ENCODE data around the gene SPAG5. TPM values are rescaled to one million over a fixed set of nuclear protein-coding genes. Genes with fewer than 3 reads are reported as not detected.

Gene SPAG5
- 81.9 and 83.1 TPM in 2 replicates for total RNA-seq

- H3K27ac Mint-ChIP-seq: peak within 1 kb of the TSS; percentile 98
- H3K4me3 Mint-ChIP-seq: peak within 1 kb of the TSS; percentile 96
- H3K9me3 Mint-ChIP-seq: no peaks in the 10 kb centered on the region
- no peaks in the 10 kb centered on the region for H3K27me3 Mint-ChIP-seq (ENCODE audit: insufficient read depth)
- intact Hi-C loops (cut with micrococcal nuclease): loop anchor here (1.0 to 5.0 kb wide), 12 partner anchors 14 to 353 kb away; partner anchors contain the start of genes BLTP2, IFT20, PHF12 and PIGS
- H3K4me1 Mint-ChIP-seq (ENCODE audit: low read depth): peaks cover 26% of the 10 kb centered on the region
- peaks cover 7% of the 10 kb centered on the region for H3K36me3 Mint-ChIP-seq (ENCODE audit: low read depth)
- peak; percentile 96 for DNase-seq (ENCODE audit: low spot score)
Observed at GRCh38 chr17:28598799-28599310, at the start of gene SPAG5. TSS of gene SPAG5 (minus strand) at chr17:28599025. CDS start at chr17:28598946, 79 bp downstream.

GRCh38 chr17:28646039-28646754, 47.4 kb upstream of the SPAG5 start:
- H3K9me3 Mint-ChIP-seq: no peaks in the 10 kb centered on the region
- H3K27me3 Mint-ChIP-seq (ENCODE audit: insufficient read depth): no peaks in the 10 kb centered on the region
- intact Hi-C loops (cut with micrococcal nuclease): loop anchor here (10.0 kb wide), 1 partner anchor 279 kb away; no protein-coding TSS in a partner anchor
- H3K27ac Mint-ChIP-seq: peak overlapping the region; percentile 56
- peaks cover 25% of the 10 kb centered on the region for H3K36me3 Mint-ChIP-seq (ENCODE audit: low read depth)
- H3K4me1 Mint-ChIP-seq (ENCODE audit: low read depth): peaks cover 33% of the 10 kb centered on the region
- H3K4me3 Mint-ChIP-seq: peak overlapping the region; percentile 91
- no peak for DNase-seq (ENCODE audit: low spot score)

GRCh38 chr17:28645576-28645939, 46.7 kb upstream of the SPAG5 start:
- no peak for DNase-seq (ENCODE audit: low spot score)
- Mint-ChIP-seq H3K4me1 (ENCODE audit: low read depth) (peaks cover 33% of the 10 kb centered on the region), H3K9me3 (no peaks in the 10 kb centered on the region), H3K27me3 (ENCODE audit: insufficient read depth) (no peaks in the 10 kb centered on the region), H3K27ac (peak overlapping the region; percentile 56), H3K4me3 (peak overlapping the region; percentile 91), H3K36me3 (ENCODE audit: low read depth) (peaks cover 25% of the 10 kb centered on the region)
- intact Hi-C loops (cut with micrococcal nuclease): loop anchor here (1.0 to 10.0 kb wide), 7 partner anchors 17 to 307 kb away; partner anchors contain the start of genes PIGS, PROCA1, RPL23A and SPAG5

GRCh38 chr17:28644787-28645575, 46.2 kb upstream of the SPAG5 start, which contains the start of gene BLTP2:
TSS of gene BLTP2 (minus strand) at chr17:28645158. CDS start at chr17:28645056, 102 bp downstream.
- H3K9me3 Mint-ChIP-seq: no peaks in the 10 kb centered on the region
- peaks cover 33% of the 10 kb centered on the region for H3K4me1 Mint-ChIP-seq (ENCODE audit: low read depth)
- intact Hi-C loops (cut with micrococcal nuclease): loop anchor here (1.0 to 10.0 kb wide), 9 partner anchors 17 to 307 kb away; partner anchors contain the start of genes ALDOC, PIGS, PROCA1 and RPL23A
- H3K27me3 Mint-ChIP-seq (ENCODE audit: insufficient read depth): no peaks in the 10 kb centered on the region
- peak within 1 kb of the TSS; percentile 82 for H3K27ac Mint-ChIP-seq
- peak; percentile 95 for DNase-seq (ENCODE audit: low spot score)
- peak within 1 kb of the TSS; percentile 91 for H3K4me3 Mint-ChIP-seq
- peaks cover 29% of the 10 kb centered on the region for H3K36me3 Mint-ChIP-seq (ENCODE audit: low read depth)

GRCh38 chr17:28643983-28644786, 45.4 kb upstream of the SPAG5 start:
- peak; percentile 11 for DNase-seq (ENCODE audit: low spot score)
- Mint-ChIP-seq H3K9me3 (no peaks in the 10 kb centered on the region), H3K27ac (peak overlapping the region; percentile 82), H3K36me3 (ENCODE audit: low read depth) (peaks cover 34% of the 10 kb centered on the region), H3K27me3 (ENCODE audit: insufficient read depth) (no peaks in the 10 kb centered on the region), H3K4me3 (peak overlapping the region; percentile 91), H3K4me1 (ENCODE audit: low read depth) (peaks cover 33% of the 10 kb centered on the region)
- intact Hi-C loops (cut with micrococcal nuclease): loop anchor here (1.0 to 10.0 kb wide), 5 partner anchors 68 to 281 kb away; partner anchors contain the start of genes ALDOC, PIGS and RPL23A

- Mint-ChIP-seq H3K27me3 (ENCODE audit: insufficient read depth) (no peaks in the 10 kb centered on the region), H3K27ac (no peak overlapping the region), H3K36me3 (ENCODE audit: low read depth) (peaks cover 48% of the 10 kb centered on the region), H3K4me3 (no peak overlapping the region), H3K9me3 (no peaks in the 10 kb centered on the region), H3K4me1 (ENCODE audit: low read depth) (peaks cover 28% of the 10 kb centered on the region)
- no peak for DNase-seq (ENCODE audit: low spot score)
- intact Hi-C loops (cut with micrococcal nuclease): loop anchor here (10.0 kb wide), 1 partner anchor 283 kb away; no protein-coding TSS in a partner anchor
Observed at GRCh38 chr17:28641579-28641978, 42.8 kb upstream of the SPAG5 start.

GRCh38 chr17:28635506-28635905, 36.7 kb upstream of the SPAG5 start:
- H3K4me3 Mint-ChIP-seq: no peak overlapping the region

GRCh38 chr17:28634206-28634865, 35.5 kb upstream of the SPAG5 start:
- no peak for DNase-seq (ENCODE audit: low spot score)
- Mint-ChIP-seq H3K27ac (no peak overlapping the region), H3K4me3 (no peak overlapping the region), H3K36me3 (ENCODE audit: low read depth) (peaks cover 79% of the 10 kb centered on the region), H3K4me1 (ENCODE audit: low read depth) (peaks cover 5% of the 10 kb centered on the region), H3K9me3 (no peaks in the 10 kb centered on the region), H3K27me3 (ENCODE audit: insufficient read depth) (no peaks in the 10 kb centered on the region)
- intact Hi-C loops (cut with micrococcal nuclease): no loop called here

More at GRCh38 chr17:28635506-28635905, 36.7 kb upstream of the SPAG5 start:
- DNase-seq (ENCODE audit: low spot score): no peak
- H3K9me3 Mint-ChIP-seq: no peaks in the 10 kb centered on the region
- peaks cover 87% of the 10 kb centered on the region for H3K36me3 Mint-ChIP-seq (ENCODE audit: low read depth)
- H3K27me3 Mint-ChIP-seq (ENCODE audit: insufficient read depth): no peaks in the 10 kb centered on the region
- no peak overlapping the region for H3K27ac Mint-ChIP-seq
- intact Hi-C loops (cut with micrococcal nuclease): no loop called here
- H3K4me1 Mint-ChIP-seq (ENCODE audit: low read depth): peaks cover 5% of the 10 kb centered on the region

GRCh38 chr17:28626818-28627217, 28.0 kb upstream of the SPAG5 start:
- Mint-ChIP-seq H3K4me1 (ENCODE audit: low read depth) (peaks cover 18% of the 10 kb centered on the region), H3K9me3 (no peaks in the 10 kb centered on the region), H3K36me3 (ENCODE audit: low read depth) (peaks cover 56% of the 10 kb centered on the region), H3K27me3 (ENCODE audit: insufficient read depth) (no peaks in the 10 kb centered on the region), H3K4me3 (no peak overlapping the region), H3K27ac (no peak overlapping the region)
- no peak for DNase-seq (ENCODE audit: low spot score)
- intact Hi-C loops (cut with micrococcal nuclease): no loop called here

GRCh38 chr17:28624148-28624547, 25.3 kb upstream of the SPAG5 start:
- Mint-ChIP-seq H3K27me3 (ENCODE audit: insufficient read depth) (no peaks in the 10 kb centered on the region), H3K9me3 (no peaks in the 10 kb centered on the region), H3K4me1 (ENCODE audit: low read depth) (peaks cover 24% of the 10 kb centered on the region), H3K36me3 (ENCODE audit: low read depth) (peaks cover 62% of the 10 kb centered on the region), H3K4me3 (no peak overlapping the region), H3K27ac (no peak overlapping the region)
- intact Hi-C loops (cut with micrococcal nuclease): no loop called here
- DNase-seq (ENCODE audit: low spot score): no peak

- no peak for DNase-seq (ENCODE audit: low spot score)
- Mint-ChIP-seq H3K36me3 (ENCODE audit: low read depth) (peaks cover 65% of the 10 kb centered on the region), H3K4me1 (ENCODE audit: low read depth) (peaks cover 24% of the 10 kb centered on the region), H3K27me3 (ENCODE audit: insufficient read depth) (no peaks in the 10 kb centered on the region), H3K4me3 (no peak overlapping the region), H3K27ac (no peak overlapping the region), H3K9me3 (no peaks in the 10 kb centered on the region)
- intact Hi-C loops (cut with micrococcal nuclease): no loop called here
Observed at GRCh38 chr17:28623696-28624095, 24.9 kb upstream of the SPAG5 start.

All from activated T-helper 1 cell treated with anti-CD3 and anti-CD28 coated beads, Interleukin-12 subunit alpha, Interleukin-12 subunit beta, Interleukin-2, Interleukin-4 antibody, amounts not matched to agents 30 ng/mL and 10 ng/mL and 1 ng/mL, durations not matched to agents 14 hours and 24 hours and 36 hours (primary cell).